CD14-positive monocyte (primary cell): ENCODE measurements around the gene SEPTIN14. TPM values are rescaled to one million over a fixed set of nuclear protein-coding genes. Genes with fewer than 3 reads are reported as not detected.
"Not testable (repeated sequence)": the region's sequence is repeated elsewhere in the genome, so short reads cannot be mapped to it uniquely, and the experiment has no call there.

Source experiments
- DNase-seq, 3 donors: peaks; one replicate each; pipeline ENCODE4 v3.0.0-alpha.2; 2011 to 2022
- H2AFZ ChIP-seq: 2 replicates; pipeline ENCODE4 v1.6.0; 2012; ENCODE audit warnings: mild to moderate bottlenecking, low read depth, low read length, inconsistent platforms; ENCODE audit not compliant: insufficient read depth, poor library complexity, severe bottlenecking
- H3K27ac ChIP-seq, 2 donors: 1 replicate in 1 of 2; 2 replicates in 1 of 2; pipeline ENCODE4 v1.5.1; 2012 to 2013; ENCODE audit warnings: low read length in 2 of 2, control low read depth in 1 of 2, inconsistent platforms in 1 of 2, low read depth in 1 of 2, mild to moderate bottlenecking in 1 of 2
- H3K27me3 ChIP-seq, 2 donors: one replicate each; pipeline versions ENCODE4 v1.6.0 to v1.6.1; 2011 to 2013; ENCODE audit warnings: low read length in 2 of 2; ENCODE audit not compliant: control insufficient read depth in 2 of 2, insufficient read depth in 2 of 2
- H3K36me3 ChIP-seq, 2 donors: replicated peaks in 1 of 2; 1 replicate in 1 of 2; 2 replicates in 1 of 2; pipeline versions ENCODE4 v1.5.1 to v1.6.1; 2012 to 2013; ENCODE audit warnings: low read length in 2 of 2, control low read depth in 1 of 2, inconsistent platforms in 1 of 2, mild to moderate bottlenecking in 1 of 2; ENCODE audit not compliant: insufficient read depth in 2 of 2, control insufficient read depth in 1 of 2
- H3K4me1 ChIP-seq, 2 donors: 1 replicate in 1 of 2; 2 replicates in 1 of 2; pipeline versions ENCODE4 v1.5.1 to v1.6.1; 2012 to 2013; ENCODE audit warnings: low read length in 2 of 2, control low read depth in 1 of 2, inconsistent platforms in 1 of 2, mild to moderate bottlenecking in 1 of 2, moderate library complexity in 1 of 2; ENCODE audit not compliant: insufficient read depth in 2 of 2, control insufficient read depth in 1 of 2
- H3K4me2 ChIP-seq: replicated peaks from 2 replicates; pipeline ENCODE3; 2012; ENCODE audit warnings: low read length, moderate library complexity, mild to moderate bottlenecking; ENCODE audit not compliant: poor library complexity, severe bottlenecking; ENCODE audit errors: extremely low read depth
- H3K4me3 ChIP-seq, 3 experiments: fragments of 200-600 bp in 1 of 3; sonication (generic) in 1 of 3; replicated peaks in 1 of 3; 1 replicate in 2 of 3; 2 replicates in 1 of 3; pipeline ENCODE4 v1.5.1; 2011 to 2013; ENCODE audit warnings: low read length in 3 of 3, mild to moderate bottlenecking in 3 of 3, control low read depth in 2 of 3, low read depth in 2 of 3, inconsistent platforms in 1 of 3, moderate library complexity in 1 of 3
- H3K79me2 ChIP-seq: 2 replicates; pipeline ENCODE4 v1.6.0; 2012; ENCODE audit warnings: mild to moderate bottlenecking, control low read depth, inconsistent platforms, low read length, moderate library complexity; ENCODE audit not compliant: insufficient read depth
- H3K9ac ChIP-seq: 2 replicates; pipeline ENCODE4 v1.6.0; 2017; ENCODE audit warnings: low read length, mild to moderate bottlenecking; ENCODE audit not compliant: insufficient read depth, poor library complexity, severe bottlenecking
- H3K9me3 ChIP-seq, 2 donors: replicated peaks in 1 of 2; 1 replicate in 1 of 2; 2 replicates in 1 of 2; pipeline versions ENCODE4 v1.5.1 to v1.6.1; 2012 to 2013; ENCODE audit warnings: low read length in 2 of 2, control low read depth in 1 of 2; ENCODE audit not compliant: control insufficient read depth in 1 of 2, insufficient read depth in 1 of 2
- H4K20me1 ChIP-seq: 2 replicates; pipeline ENCODE4 v1.6.0; 2012; ENCODE audit warnings: mild to moderate bottlenecking, low read length, control low read depth, moderate library complexity; ENCODE audit not compliant: insufficient read depth
- H3K27ac Mint-ChIP-seq, 7 donors: one replicate each; pipeline ENCODE4 v1.8.0; 2020; ENCODE audit warnings: mild to moderate bottlenecking in 7 of 7, mixed read lengths in 7 of 7, moderate library complexity in 6 of 7, inconsistent platforms in 2 of 7
- H3K27me3 Mint-ChIP-seq, 3 donors: one replicate each; pipeline ENCODE4 v1.8.0; 2021 to 2022; ENCODE audit warnings: low read depth in 3 of 3, mild to moderate bottlenecking in 3 of 3, mixed read lengths in 3 of 3, moderate library complexity in 3 of 3, inconsistent platforms in 1 of 3
- H3K36me3 Mint-ChIP-seq, 2 donors: one replicate each; pipeline ENCODE4 v1.8.0; 2020; ENCODE audit warnings: mixed read lengths in 2 of 2, inconsistent platforms in 1 of 2, mild to moderate bottlenecking in 1 of 2
- H3K4me1 Mint-ChIP-seq: one replicate; pipeline ENCODE4 v1.8.0; 2020; ENCODE audit warnings: mild to moderate bottlenecking, mixed read lengths
- H3K4me3 Mint-ChIP-seq, 2 donors: one replicate each; pipeline ENCODE4 v1.8.0; 2020; ENCODE audit warnings: mild to moderate bottlenecking in 2 of 2, mixed read lengths in 2 of 2, moderate library complexity in 1 of 2
- H3K9me3 Mint-ChIP-seq, 7 donors: one replicate each; pipeline ENCODE4 v1.8.0; 2020 to 2022; ENCODE audit warnings: mixed read lengths in 7 of 7, mild to moderate bottlenecking in 6 of 7, moderate library complexity in 6 of 7, inconsistent platforms in 2 of 7
- WGBS: methylation state at CpG from one replicate; pipeline ENCODE4 v1.1.5; 2013; ENCODE audit warnings: missing lambda C conversion rate; ENCODE audit not compliant: insufficient coverage; 5-methylcytosine and 5-hydroxymethylcytosine counted together
- intact Hi-C, 2 donors: fragments of 100-400 bp; cut with micrococcal nuclease; formaldehyde crosslinking; loops; one replicate each; pipeline versions ENCODE4 v1.15.0 to v1.15.1; 2023
- polyA plus RNA-seq, 3 donors: library from polyadenylated mRNA; depleted of rRNA in 1 of 3; unstranded in 2 of 3; stranded (reverse) in 1 of 3; fragments of 300-500 nt in 2 of 3; fragments of >200 nt in 1 of 3; fragmentation: Illumina TruSeq in 2 of 3; gene quantifications; 1 replicate in 2 of 3; 2 replicates in 1 of 3; pipeline ENCODE4 v1.2.3, GENCODE V29; 2012 to 2021
- TF ChIP-seq, protein P1 (sequence below): fragments of 200-600 bp; IDR thresholded peaks from one replicate; pipeline ENCODE4 v1.8.0; 2022; ENCODE audit warnings: antibody characterized with exemption, mild to moderate bottlenecking

Gene SEPTIN14
- polyA plus RNA-seq, 3 donors = not detected

DNA sequence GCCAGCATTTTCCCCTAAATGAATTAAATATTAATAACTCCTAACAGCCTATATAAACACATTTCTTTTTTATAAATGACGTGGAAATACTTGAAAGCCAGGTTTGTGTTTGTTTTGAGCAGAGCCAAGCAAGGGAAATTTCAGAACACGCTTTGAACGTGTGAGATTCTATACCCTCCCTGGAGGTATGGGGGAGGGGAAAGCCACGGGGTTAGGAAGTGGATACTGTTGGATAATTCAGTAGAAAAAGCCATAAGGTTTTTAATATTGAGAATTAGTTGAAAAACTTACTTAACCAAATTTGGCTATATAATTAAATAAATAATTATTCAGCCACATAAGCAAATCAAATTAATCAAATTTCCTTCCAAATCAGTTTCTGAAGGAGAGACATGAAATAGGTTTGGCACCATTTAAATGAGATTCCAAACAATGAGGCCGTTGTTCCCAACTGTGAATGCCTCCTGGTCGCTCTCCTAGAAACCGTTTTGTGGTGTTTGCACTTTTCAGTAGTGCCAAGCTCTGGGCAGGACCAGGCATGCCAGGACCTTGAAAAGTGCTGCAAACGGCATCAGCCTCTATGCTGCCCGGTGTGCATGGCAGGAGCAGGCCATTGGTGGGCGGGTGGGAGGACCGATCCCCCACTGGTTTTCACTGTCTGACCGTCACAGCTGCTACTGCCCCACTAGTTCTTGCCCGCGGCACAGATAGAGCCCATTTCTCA lies 88.1 kb downstream of the SEPTIN14 start:
- DNase-seq = no peak
- Histone ChIP-seq H3K9ac (no peak overlapping the region), H3K27ac (no peak overlapping the region), H3K9me3 (peaks cover 0 to 3% of the 10 kb centered on the region in 2 donors), H4K20me1 (no peaks in the 10 kb centered on the region), H3K36me3 (no peaks in the 10 kb centered on the region), H3K4me2 (no peak overlapping the region), H2AFZ (no peak overlapping the region), H3K27me3 (no peaks in the 10 kb centered on the region), H3K79me2 (no peaks in the 10 kb centered on the region), H3K4me1 (no peaks in the 10 kb centered on the region), H3K4me3 (no peak overlapping the region)
- H3K4me3 Mint-ChIP-seq = no peak overlapping the region
- H3K27me3 Mint-ChIP-seq = peaks cover 0 to 5% (median 0%) of the 10 kb centered on the region in 3 donors
- WGBS = 86% methylated on average over 12 of the region's 14 CpGs
- H3K9me3 Mint-ChIP-seq = peaks cover 0 to 38% (median 6%) of the 10 kb centered on the region in 7 donors
- peaks cover 0 to 7% of the 10 kb centered on the region in 2 donors for H3K36me3 Mint-ChIP-seq
- no peak overlapping the region for H3K27ac Mint-ChIP-seq
- H3K4me1 Mint-ChIP-seq = no peaks in the 10 kb centered on the region
- TF ChIP-seq, protein P1, sequence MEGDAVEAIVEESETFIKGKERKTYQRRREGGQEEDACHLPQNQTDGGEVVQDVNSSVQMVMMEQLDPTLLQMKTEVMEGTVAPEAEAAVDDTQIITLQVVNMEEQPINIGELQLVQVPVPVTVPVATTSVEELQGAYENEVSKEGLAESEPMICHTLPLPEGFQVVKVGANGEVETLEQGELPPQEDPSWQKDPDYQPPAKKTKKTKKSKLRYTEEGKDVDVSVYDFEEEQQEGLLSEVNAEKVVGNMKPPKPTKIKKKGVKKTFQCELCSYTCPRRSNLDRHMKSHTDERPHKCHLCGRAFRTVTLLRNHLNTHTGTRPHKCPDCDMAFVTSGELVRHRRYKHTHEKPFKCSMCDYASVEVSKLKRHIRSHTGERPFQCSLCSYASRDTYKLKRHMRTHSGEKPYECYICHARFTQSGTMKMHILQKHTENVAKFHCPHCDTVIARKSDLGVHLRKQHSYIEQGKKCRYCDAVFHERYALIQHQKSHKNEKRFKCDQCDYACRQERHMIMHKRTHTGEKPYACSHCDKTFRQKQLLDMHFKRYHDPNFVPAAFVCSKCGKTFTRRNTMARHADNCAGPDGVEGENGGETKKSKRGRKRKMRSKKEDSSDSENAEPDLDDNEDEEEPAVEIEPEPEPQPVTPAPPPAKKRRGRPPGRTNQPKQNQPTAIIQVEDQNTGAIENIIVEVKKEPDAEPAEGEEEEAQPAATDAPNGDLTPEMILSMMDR = no peak
- intact Hi-C loops = no loop called here

DNA sequence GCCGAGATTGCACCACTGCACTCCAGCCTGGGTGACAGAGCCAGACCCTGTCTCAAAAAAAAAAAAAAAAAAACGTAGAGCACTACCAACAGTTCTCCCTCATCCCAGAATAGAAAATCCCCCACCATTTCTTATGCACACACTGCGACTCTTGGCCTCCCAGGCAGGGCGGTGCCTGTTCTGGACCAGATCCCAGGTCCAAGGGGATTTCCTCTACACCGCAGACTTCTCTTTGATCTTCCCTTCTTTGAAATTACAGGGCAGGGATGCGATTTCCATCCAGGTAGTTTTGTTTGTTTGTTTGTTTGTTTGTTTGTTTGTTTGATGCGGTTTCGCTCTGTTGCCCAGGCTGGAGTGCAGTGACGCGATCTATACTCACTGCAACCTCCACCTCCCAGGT lies 91.8 kb downstream of the SEPTIN14 start:
- intact Hi-C loops = no loop called here
- peak overlapping the region in 1 of 7 donors; percentile 21 for H3K27ac Mint-ChIP-seq
- DNase-seq = no peak
- no peaks in the 10 kb centered on the region for H3K79me2 ChIP-seq
- H3K9ac ChIP-seq = no peak overlapping the region
- H3K9me3 Mint-ChIP-seq = peaks cover 0 to 27% (median 4%) of the 10 kb centered on the region in 7 donors
- TF ChIP-seq, protein P1 = no peak
- no peak overlapping the region for H2AFZ ChIP-seq
- no peaks in the 10 kb centered on the region for H3K4me1 ChIP-seq
- no peak overlapping the region for H3K27ac ChIP-seq
- no peak overlapping the region for H3K4me3 ChIP-seq
- 94% methylated on average over 2 of the region's 10 CpGs for WGBS
- H3K9me3 ChIP-seq = no peaks in the 10 kb centered on the region
- H3K4me1 Mint-ChIP-seq = no peaks in the 10 kb centered on the region
- no peaks in the 10 kb centered on the region for H3K27me3 ChIP-seq
- H3K4me3 Mint-ChIP-seq = no peak overlapping the region
- H4K20me1 ChIP-seq = no peaks in the 10 kb centered on the region
- peaks cover 0 to 7% of the 10 kb centered on the region in 2 donors for H3K36me3 Mint-ChIP-seq
- peaks cover 0 to 1% (median 0%) of the 10 kb centered on the region in 3 donors for H3K27me3 Mint-ChIP-seq
- no peak overlapping the region for H3K4me2 ChIP-seq
- no peaks in the 10 kb centered on the region for H3K36me3 ChIP-seq

DNA sequence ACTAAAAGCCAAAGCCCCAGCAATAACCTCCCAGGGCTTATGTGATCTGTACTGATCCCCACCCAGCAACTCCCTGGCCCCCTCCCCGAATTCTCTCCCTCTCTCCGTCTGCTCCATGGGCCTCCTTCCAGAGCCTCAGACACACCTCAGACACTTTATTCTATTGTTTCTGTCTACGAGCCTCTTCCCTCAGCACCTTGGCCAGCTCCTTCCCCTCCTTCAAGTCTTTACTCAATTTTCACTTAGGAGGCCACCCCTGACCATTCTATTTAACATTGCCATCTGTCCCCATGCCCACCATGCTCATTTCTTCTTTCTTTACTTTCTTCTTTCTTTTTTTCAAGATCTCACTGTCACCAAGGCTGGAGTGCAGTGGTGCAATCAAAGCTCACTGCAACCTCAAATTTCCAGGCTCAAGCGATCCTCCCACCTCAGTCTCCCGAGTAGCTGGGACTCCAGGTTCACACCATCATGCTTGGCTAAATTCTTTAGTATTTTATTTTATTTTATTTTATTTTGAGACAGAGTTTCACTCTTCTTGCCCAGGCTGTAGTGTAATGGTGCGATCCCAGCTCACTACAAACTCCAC lies 109.2 kb downstream of the SEPTIN14 start:
- H3K27ac ChIP-seq, H2AFZ ChIP-seq, H3K4me2 ChIP-seq, H4K20me1 ChIP-seq, H3K4me3 ChIP-seq, H3K9ac ChIP-seq, H3K9me3 ChIP-seq, H3K27ac Mint-ChIP-seq, H3K27me3 ChIP-seq, DNase-seq, H3K79me2 ChIP-seq, H3K27me3 Mint-ChIP-seq, H3K36me3 ChIP-seq, H3K4me1 ChIP-seq, H3K4me1 Mint-ChIP-seq, intact Hi-C loops, H3K36me3 Mint-ChIP-seq, H3K4me3 Mint-ChIP-seq: not testable (repeated sequence)
- no CpG with 5 or more reads among the region's 6 CpGs for WGBS
- peaks cover 0 to 11% (median 3%) of the 10 kb centered on the region in 7 donors for H3K9me3 Mint-ChIP-seq
